HG03045 (cell line): ENCODE data around the gene TTC39A.
A peak's percentile ranks its signal among the peaks of the same experiment; 100 is the strongest.

Source experiments
- ATAC-seq: cut with Tn5 transposase; IDR thresholded peaks from one replicate; pipeline ENCODE4 v1.9.1; 2021; ENCODE audit warnings: mild to moderate bottlenecking, moderate library complexity; ENCODE audit not compliant: unreplicated experiment

Gene TTC39A

DNA sequence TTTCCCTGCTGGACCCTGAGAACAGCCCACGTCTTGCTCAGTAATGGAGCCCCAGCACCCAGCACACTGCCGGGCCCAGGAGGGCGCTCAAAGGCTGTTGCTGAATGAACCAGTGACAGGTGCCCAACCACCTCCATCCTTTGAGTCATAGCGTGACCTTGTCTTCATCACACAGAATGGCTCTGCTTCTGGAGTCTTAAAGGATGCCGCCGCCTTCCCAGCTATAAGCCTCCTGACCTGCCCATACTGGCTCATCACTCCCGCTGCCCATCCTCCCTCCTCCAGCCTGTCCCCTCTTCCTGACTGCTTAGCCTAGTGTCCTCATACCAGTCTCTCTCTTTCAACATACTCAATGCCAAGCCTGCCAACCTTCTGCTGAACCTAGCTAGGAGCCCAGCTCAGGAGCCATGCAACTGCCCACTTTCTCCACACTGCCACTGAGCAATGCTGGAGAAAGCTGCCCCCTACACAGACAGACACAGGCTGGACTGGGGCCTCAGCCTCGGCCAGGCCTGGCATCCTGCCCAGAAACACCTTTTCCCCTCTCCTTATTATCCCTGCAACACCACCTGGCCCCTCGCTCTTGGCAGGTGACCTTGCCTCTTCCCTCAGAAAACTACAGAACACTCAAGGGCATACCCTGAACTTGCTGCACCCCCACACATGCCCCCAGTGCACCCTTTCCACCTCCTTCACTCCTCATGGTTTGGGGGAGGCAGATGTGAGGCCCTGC lies 14.1 kb downstream of the TTC39A start:
- ATAC-seq, result no peak

DNA sequence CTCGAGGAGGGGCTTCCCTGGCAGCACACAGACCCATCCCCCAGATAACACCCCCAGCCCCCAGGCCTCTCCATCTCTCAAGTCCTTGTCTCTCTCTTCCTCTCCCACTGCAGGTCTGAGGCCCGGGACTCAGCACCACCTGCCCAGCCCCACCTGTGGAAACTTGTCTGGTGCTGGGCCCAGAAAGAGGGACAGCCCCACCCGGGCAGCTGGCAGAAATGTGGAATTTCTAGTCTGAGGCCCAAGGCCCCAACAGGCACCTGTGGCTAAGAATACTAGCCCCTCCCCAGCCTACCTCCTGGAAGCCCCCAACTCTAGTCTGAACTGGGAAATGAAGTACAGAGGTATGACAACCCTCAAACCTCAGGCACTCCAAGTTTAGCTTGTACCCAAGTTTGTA lies 15.4 kb downstream of the TTC39A start:
- no peak for ATAC-seq

DNA sequence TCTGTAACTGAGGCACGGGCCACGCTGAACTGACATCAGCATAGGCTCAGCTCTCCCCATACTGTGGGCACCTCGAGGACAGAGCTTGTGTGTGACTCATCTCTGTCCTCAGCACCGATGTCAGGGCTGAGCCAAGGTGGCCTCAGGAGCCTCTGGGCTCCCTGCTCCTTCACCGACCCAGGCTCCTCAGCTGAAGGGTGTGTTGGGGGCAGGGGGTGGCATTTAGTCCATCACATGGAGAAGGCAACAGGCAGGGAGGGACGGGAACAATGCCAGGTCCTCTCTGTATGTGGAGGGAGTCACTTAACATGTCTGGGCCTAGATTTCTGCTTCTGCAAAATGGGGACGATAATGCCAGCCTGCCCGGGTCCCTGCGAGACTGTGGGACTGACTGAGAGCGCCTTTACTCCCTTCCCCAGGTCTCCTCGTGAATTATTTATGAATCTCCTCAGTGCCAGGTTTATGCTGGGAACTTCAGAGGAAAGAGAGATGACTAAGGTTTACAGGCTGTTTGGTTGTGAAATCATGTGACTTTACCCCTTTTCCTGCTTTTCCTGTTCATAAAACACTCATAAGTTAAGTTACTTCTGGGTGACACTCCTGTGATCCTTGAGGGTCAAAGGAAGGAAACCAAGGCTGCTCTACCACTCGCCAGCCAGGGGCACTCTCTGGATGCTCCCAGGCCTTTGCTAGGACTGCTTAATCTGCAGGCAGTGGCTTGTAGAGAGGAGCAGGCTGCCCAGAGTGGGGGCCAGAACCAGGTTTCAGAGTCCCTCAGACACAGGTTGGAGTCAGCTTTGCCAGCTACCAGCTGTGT lies 16.2 kb downstream of the TTC39A start:
- no peak for ATAC-seq

DNA sequence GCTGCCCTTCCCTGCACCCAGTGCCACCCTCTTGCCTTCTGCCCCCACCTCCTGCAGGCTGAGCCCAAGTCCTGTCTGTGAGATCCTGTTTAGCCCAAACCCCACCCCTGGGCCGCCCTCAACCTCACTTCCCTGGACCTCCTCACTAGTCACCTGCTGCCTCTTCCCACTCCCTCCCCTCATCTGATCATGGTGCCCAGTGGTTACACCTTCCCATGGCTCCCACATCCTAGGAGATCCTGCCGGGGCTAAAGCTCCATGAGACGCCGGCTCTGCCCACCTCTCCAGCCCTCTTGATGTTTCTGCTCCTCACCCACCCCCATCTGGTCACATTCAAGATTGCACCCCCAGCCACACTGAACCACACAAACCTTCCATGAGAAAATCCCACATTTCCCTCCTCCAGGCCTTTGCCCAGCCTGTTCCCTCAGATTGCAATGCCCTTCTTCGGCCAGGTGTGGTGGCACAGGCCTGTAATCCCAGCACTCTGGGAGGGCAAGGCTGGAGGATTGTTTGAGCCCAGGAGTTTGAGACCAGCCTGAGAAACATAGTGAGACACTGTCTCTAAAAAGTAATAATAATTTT lies 17.0 kb downstream of the TTC39A start:
- no peak for ATAC-seq

DNA sequence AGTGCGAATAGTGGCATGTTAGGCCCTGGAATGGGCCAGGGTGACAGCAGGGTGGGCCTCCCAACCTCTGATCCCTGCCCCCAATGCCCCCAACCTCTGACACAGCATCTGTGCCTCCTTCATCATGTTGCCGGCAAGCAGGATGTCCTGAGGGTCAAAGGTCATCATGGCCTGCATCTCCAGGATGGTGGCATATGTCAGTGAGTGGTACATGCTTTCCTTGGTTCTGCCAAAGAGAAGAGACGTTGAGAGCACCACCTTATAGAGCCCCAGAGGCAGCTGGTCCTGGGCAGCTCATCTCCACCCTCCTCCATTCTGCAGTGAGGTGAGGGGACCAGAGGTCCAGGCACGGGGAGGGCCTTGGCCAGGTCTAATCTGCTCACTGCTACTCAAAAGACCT lies 17.6 kb downstream of the TTC39A start:
- no peak for ATAC-seq

DNA sequence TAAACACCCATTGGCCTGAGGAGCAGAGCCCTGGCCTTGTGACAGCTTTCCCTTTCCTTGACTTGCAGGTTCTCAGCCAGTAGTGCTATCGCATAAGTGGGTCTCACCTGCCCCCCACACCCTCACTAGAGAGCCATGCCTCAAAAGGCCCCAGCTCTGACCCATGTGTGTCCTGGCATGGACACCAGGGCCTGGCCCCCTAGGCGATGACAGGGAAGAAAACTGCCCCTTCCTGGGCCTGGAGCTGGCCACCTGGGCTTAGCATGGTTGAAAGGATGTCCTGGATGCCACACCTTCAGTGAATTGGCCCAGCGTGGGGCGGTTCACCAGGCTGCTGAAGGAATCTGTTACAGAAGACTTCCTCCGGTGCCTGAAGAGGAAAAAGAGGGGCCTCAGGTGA lies 18.5 kb downstream of the TTC39A start:
- ATAC-seq, result no peak

DNA sequence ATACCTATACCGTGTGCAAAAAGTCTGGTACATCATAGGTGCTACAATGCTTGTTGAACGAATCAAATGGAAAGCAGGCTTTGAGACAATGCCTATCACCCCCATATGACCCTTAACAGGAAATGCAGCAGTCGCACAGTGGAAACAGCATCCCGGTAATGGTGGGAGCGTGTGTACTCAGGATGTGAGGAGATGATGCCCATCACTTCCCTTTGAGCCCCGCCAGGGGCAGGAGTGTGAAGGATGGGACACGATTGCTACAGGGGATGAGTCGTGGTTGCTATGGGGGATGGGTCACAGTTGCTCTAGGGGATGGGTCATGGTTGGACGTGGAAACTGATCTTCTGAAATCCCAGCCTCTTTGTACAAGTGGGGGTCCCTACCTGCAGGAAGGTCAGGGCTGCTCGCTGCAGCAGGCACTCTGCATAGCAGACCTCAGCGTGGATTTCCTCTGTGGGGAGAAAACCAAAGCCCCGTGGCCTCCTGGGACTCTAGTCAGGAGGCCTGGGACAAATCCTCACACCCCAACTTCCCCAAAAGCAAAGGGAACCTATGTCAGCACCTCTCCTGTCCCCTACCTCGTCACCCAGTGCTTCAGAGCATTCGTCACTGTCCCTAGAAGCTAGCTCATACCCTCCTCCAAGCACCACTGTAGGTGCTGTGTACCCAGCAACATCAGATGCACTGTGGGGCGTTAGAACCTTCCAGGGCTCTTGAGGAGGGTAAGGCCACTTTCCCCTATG lies 19.3 kb downstream of the TTC39A start:
- no peak for ATAC-seq

DNA sequence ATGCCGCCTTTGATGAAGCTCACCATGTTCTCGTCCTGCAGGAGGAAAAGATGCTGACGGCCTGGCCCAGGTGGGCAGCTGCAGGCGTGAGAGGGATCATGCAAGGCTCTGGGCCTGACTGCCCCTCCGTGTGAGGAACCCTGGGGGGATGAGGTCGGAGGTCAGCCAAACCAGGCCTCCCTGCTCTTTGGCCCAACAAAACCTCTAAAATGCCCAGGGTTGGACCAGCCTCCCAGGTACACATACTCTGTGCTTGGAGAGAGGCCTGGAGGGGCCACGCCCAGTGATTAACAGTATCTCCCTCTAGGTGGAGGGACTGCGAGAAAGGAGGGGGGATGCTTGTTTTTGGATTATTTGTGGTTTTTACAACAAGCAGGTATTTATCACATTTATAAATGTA lies 21.1 kb downstream of the TTC39A start:
- ATAC-seq, result no peak

DNA sequence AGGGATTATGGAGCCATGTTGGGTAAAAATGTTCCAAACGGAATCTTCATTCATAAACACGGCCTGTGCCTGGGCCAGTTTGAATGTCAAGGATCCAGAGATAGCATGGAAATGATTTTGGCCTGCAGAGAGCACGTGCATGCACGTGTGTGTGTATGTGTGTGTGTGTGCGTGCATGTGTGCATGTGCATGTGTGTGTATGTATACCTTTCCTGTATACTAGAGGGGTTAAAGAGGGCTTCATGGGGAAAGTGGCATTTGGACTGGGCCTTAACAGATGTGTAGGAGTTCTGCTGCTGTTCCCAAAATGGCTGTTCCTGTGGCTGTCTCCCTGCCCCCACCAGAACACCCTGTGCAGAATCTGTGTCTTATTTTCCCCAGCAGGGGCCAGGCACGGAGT lies 21.7 kb downstream of the TTC39A start:
- ATAC-seq, result no peak

DNA sequence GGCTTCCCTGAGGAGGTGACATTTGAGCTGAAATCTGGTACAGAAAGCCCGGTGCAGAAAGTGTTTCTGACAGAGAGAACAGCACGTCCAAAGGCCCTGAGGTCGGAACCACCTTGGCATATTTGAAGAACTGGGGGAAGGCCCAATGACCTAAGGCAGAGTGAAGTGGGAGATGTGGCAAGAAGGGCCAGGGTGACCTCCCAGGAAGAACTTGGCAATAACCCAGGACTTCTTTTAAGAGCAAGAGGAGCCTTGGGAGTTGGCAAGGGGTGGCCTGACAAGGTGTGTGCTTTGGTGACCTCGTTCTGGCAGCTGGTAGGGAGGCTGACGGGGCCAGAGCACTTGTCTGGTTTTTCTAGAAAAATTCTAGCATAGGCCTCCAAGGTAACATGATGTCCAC lies 23.4 kb downstream of the TTC39A start:
- ATAC-seq, result no peak

DNA sequence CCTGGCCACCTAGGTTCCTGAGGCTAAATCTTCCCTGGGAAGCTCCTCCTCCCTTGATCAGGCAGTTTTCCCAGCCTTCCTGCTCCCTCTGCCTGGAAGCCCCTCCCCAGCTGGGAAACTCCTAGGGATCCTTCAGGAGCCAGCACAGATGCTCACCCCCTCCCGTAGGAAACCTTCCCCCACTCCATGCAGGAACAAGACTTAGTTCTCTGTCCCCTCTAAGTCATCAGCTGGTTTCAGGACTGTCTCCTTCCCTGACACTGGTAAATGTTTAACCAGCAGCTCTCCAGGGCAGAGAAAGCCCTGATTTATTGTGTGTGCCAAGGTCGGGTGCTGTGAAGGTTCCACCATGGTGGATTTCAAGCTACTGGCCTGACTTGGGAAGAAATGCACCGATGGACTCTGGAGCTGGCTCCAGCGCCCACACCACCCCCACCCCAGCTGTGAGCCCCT lies 25.0 kb downstream of the TTC39A start:
- no peak for ATAC-seq

DNA sequence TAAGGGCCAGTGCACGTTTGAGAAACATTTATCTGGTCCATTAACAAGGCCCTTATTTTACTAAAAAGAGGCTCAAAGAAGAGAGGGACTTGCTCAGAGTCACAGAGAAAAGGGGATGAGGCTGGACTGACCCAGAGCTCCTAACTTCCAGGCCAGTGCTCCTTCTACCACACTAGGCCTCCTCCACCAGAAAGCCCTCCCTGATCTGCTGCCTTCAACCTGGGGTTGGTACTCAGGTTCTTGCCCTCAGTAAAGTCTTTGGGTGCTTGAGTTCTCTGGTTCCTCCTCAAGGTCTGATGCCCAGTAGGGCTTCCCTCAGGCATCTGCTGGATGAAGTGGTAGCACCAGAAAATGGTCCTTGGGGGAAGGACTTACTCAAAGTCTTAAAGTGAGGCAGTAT lies 26.0 kb downstream of the TTC39A start:
- no peak for ATAC-seq

DNA sequence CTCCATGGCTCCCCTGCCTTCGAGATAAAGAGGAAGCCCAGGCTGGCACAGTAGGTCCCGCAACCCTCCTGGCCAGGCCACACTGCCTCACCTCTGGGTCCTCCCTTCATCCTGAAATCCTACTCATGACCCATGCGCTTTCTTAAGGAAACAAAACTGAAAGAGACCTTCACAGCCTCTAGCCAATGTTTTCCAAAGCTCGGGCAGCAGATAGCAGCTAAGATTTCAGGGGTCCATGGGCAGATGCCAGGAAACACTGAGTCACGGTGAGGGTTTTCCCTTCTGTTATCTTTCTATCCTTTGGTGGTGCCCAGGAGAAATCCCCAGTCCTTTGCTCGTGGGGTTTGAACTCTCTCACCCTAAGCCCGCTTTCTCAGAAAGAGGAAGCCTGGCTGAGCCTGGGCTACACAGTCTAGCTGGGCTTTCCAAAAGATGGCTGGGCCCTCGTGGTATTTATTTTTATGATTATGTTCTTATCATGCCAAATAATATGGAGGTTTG lies 26.6 kb downstream of the TTC39A start:
- ATAC-seq, result peak; percentile 37

DNA sequence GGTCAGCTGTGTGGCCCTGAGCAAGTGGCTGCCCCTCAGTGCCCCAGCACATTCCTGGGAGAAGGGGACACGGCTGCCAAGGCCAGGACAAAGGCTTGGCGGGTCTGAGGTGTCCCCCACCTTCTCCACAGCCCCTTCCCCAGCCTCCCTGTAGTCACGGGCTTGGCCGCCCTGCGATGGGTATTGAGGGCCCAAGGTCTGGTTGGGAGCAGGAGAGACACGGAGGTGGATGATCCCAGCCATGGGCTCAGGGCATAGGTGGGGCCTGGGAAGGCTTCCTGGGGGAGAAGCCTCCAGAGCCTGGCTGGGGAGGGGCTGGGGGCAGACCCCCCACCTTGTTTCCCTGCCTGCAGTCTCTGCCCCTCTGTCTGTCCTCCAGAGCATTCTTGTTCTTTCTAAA lies 27.0 kb downstream of the TTC39A start:
- no peak for ATAC-seq

DNA sequence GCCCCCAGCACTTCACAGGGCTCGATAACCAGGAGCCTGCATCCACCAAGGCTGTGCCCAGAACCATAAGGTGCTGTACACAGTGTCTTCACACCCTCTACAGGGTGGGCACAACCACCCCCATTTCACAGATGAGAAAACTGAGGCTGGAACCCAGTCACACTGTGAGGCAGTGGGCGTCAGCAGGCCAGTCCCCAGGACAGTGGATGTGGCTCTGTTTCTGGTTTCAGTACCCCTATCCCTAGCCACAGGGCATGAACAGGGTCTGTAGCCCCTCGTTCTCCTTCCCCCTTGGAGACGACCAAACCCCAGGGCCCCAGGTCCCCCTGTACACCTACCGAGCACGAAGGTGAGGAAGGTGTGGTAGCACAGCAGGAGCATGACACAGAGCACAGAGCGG lies 27.6 kb downstream of the TTC39A start:
- no peak for ATAC-seq

DNA sequence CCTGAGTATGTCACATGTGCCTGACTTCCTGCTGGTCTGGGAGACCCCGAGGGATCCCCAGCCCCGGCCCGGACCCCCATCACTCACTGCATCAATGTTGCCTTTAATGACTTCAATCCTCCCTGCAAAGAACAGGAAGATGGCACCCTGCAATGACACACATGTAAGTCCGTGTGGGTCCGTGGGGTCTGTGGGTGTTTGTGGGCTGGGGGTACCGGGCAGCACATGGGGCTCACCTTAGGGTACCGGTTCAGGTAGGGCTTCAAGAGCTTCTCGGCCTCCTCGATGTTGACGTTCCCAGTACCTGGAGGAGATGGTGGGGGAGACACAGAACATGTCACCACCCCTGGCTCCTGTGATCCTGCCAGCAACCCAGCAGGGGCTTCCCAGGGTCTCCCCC lies 28.1 kb downstream of the TTC39A start:
- ATAC-seq, result no peak

DNA sequence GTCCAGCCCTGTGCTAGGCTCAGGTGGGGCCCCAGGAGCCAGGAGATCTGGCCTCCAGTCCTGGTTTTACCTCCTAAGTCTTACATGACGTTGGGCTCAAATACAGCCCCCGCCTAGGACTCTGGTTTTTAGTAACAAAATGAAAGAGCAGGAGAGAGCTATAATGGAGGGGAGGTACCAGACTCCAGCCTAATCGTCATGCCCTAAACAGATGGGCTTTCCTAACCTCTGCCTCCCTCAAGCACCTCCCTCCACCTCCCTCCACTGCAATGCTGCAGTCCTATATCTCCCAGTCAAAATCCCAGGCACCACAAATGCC lies 28.6 kb downstream of the TTC39A start:
- no peak for ATAC-seq

DNA sequence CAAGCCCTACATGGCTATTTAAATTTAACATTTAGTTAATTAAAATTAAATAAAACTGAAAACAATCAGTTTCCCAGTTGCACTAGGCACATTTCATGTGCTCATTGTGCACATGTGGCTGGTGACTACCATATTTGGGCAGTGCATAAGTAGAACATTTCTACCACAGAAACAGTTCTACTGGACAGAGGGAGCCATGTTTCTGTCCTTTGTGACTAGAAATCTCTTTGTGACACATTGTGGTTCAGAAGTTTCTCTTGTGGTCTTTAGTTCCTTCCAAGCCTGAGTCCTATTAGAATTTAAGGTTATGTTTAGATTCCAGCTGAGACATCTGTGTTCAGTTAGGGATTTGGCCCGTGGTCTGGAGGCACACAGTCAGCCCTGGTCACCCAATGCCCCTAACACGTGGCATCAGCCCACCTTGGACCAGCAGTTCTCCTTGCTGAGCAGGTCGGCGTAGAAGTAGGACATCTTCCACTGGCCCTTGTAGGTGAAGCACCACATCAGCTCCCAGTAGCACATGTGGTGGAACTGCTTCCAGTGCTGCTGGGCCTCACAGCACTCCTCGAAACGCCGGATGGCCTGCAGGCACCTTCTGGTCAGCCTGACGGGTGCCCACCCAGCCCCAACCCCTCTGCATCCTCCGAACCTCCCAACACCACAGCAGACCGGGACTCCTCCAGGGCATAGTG lies 29.1 kb downstream of the TTC39A start:
- ATAC-seq, result peak; percentile 35

DNA sequence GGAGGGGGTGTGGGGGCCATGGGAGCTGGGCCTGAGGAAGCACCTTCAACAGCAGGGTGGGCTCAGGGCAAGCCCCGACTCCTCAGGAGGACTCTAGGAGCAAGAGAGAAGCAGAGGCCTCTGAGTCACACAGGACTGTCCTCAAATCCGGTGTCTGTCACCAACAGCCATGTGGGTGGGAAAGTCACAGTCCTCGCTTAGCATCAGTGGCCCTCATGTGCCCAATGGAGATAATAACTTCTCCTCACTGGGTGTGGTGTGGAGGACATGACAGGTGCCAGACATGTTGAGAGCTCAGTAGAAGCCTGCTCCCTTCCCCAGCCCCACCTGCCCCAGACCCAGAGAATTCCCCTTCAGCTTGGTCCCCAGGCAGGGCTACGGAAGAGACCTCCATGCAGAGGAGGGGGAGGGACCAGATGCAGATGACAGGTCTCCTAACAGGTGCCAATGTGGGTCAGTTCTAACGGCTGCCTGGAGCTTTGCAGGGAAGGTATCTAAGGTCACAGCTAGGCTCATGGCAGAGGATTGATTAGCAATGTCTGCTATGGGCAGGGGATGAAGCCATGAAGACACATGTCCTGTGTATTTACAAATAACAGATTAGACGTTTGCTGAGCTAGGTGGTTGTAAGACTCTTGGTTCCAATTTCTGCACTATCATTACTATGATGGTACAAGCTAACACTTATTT lies 30.2 kb downstream of the TTC39A start:
- no peak for ATAC-seq
